Stimulated activated CD4-positive, alpha-beta T cell treated with anti-CD3 and anti-CD28 coated beads, TNF-alpha, amount 100 ng/mL, for 48 hours (primary cell): Measurements from ENCODE around the gene ATP2A3.
A peak's percentile ranks its signal among the peaks of the same experiment; 100 is the strongest.
"Not testable (repeated sequence)": the region's sequence is repeated elsewhere in the genome, so short reads cannot be mapped to it uniquely, and the experiment has no call there.

ENCODE experiments used
- DNase-seq, 3 donors: peaks; one replicate each; pipeline ENCODE4 v3.0.0-alpha.2; 2020; ENCODE audit warnings: low read depth in 3 of 3

ATP2A3 gene

DNA sequence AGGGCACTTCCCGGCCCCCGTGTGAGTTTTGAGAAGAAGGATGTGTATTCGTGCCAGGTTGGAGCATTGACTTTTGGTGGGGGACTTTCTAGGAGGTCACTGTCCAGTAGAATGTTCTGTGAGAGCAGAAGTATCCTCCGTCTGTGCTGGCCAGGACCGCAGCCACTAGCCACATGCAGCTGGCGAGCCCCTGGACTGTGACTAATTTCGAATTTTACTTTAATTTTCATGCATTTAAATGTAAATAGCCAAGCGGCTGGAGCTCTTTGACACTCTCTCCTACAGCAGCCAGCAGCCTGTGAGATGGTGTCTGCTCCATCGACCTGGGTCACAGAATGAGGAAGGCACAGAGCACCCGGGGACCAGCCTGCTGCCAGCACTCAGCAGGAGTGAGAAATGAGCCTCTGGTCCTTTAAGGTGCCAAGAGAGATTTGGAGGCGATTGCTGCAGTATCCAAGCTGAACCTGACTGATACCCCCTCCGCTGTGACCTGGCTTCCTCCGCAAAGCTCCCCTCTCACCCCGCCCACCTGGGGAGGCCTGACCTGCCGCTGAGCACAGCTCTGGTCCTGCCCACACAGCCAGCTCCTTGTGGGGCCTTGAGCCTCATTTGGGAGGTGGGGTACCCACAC lies 7.8 kb downstream of the ATP2A3 start:
- no peak for DNase-seq

DNA sequence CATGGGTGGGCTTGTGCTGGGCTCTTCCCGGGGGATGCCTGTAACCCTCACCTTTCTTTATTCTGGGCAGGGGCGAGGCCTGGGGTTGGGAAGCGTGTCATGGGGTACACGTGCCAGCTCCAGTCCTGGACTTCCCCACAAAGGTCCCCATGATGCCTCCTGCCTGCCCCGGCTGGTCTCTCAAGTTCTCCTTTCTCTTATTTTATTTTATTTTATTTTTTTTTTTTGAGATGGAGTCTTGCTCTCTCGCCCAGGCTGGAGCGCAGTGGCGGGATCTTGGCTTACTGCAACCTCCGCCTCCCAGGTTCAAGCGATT lies 8.6 kb downstream of the ATP2A3 start:
- DNase-seq, result no peak

DNA sequence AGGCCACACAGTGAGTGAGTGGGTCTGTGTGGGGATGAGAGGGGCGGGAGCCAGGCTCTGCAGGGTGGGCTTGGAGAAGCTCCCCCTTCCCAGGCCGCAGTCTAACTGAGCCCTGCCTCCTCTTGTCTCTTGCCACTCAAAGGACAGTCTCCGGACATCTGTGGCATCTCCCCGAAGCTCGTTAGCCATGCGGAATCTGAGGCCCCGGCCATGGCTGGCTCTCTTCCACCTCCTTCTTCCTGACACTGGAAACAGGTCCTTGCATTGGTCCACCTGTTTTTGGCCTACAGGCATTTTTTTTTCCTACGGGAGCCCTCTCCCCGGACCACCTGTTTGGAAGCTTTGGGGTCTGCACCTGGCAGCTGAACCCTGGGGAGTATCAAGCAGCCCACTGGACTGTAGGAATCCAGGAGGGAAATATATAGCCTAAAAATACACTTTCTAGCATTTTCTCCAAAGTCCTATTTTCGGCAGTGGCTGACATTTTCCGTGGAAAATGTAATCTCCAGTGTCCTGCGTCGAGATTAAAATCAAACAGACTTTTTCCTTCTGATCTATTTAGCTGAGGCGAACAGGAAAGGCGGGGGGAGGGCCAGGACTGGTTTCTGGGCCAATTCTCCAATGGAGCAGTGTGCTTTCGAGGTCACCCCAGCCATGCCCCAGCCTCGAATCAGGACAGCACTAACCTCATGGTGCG lies 9.1 kb downstream of the ATP2A3 start:
- DNase-seq, result no peak

DNA sequence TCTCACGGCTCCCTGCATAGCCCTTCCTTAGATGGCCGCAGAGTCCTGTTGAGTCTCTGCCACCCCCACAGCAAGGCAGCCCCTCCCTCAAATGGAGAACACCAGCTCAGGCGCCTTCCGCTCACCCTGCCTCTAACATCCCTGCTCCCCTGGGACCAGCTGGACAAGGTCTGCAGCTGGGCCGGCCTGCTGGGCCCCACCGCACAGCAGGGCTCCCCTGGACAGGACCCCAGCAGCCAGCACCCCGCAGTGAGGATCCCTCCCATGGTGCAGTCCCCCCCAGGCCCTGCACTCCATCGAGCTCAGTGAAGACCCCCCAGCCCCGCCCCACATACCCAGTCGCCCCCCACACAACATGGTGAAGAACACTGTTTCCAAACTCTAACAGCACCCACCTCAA lies 10.2 kb downstream of the ATP2A3 start:
- no peak for DNase-seq

DNA sequence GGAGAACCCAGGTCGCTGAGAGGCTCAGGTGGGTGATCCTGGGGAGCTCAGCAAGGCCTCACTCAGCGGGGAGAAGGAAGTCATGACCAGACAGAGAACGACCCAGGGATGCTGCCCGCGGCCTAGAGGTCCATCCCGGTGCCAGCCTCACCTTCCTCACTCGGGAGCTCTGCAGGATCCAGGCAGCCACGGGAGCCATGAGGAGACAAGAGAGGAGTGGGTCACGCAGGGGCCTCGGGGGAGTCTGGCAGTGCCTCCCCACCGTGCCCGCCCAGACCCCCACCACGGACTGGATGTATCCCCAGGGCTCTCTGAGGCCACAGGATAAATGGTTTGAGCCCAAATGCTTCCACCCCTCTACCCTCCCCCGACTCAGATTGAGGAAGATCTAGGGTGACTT lies 10.7 kb downstream of the ATP2A3 start:
- DNase-seq, result no peak

DNA sequence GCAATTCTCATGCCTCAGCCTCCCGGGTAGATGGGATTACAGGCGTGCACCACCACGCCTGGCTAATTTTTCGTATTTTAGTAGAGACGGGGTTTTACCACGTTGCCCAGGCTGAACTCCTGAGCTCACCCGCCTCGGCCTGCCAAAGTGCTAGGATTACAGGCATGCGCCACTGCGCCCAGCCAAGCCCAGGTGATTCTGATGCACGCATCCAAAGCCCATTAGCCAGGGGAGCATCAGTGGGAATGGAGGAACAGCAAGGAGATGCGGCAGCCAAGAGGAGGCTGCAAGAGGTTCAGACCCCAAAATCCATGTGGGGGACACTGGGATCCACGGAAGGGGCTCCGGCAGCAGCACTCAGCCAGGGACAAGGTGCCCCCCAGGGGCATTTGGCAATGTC lies 12.1 kb downstream of the ATP2A3 start:
- no peak for DNase-seq

DNA sequence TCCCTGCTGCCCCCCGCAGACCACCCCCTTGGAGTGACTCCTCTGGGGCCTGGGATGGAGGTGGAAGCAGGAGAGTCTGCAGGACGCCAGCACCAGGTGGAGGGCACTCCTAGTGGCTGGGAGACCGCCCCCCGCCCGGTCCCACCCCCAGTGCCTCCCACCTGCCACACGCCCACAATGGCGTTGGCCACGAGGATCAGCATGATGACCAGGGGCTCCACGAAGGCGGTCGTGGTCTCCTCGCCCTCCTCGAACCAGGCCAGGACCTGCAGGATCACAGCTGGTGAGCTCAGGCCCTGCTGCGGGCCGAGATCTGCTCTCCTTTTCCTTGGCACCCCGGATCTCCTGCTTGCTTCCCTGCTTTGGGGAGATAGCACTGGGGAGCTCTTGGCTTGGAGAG lies 12.8 kb downstream of the ATP2A3 start:
- DNase-seq, result no peak

DNA sequence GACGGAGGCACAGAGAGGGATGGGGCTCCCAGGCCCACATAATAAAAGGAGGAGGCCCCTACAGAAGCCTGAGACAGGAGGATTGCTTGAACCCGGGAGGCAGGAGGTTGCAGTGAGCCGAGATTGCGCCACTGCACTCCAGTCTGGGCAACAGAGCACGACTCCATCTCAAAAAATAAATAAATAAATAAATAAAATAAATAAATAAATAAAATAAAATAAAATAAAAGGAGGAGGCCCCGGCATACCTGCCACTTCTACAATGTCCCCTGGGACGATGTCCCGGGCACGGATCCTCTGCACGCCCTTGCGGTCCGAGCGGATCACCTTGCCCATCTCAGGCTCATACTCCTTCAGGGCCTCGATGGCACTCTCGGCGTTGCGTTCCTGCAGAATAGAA lies 13.2 kb downstream of the ATP2A3 start:
- DNase-seq, result no peak

DNA sequence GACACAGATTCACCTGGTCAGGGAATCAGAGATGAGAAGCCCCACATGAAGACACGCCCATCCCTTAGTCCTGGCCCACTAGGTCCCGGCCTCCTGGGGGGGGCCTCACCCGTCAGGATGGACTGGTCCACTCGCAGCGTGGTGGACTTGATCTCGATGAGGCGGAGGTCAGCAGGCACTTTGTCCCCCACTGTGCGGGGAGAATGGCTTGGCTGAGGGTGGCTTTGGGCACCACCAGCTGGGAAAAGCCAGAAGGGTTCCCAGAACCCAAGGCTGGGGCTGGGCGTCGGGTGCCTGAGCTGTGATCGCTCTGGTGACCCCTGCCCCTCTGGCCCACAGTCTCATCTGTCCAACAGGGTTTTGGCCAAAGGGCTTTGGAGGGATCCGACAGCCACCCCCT lies 13.7 kb downstream of the ATP2A3 start:
- DNase-seq, result no peak

DNA sequence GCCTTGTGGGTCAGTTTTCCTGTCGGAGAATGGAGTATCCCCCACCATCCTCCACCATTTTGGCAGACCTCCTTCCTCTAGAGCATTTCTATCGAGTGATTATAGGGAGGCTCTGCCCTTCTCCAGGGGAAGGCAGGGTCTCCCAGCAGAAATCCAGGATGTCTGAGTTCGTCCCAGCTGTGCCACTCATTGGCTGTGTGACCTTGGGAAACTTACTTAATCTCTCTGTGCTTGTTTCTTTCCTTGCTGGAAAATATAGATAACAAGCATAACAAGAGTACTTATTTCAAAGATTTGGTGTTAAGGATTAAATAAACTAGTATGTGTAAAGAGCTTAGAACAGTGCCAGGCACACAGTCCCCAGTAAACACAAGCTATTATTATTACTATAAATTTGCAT lies 14.8 kb downstream of the ATP2A3 start:
- no peak for DNase-seq

DNA sequence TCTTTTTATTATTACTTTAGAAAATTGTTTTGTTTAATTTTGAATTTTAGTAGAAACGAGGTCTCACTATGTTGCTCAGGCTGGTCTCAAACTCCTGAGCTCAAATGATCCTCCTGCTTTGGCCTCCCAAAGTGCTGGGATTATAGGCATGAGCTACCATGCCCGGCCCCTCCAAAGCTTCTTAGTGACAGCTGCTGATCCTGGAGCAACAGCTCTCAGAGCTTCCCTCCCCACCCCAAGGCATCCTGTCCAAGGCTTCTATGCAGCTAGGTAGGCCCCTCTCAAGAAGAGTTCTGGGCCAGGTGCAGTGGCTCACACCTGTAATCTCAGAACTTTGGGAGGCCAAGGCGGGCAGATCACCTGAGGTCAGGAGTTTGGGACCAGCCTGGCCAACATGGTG lies 15.7 kb downstream of the ATP2A3 start:
- DNase-seq, result not testable (repeated sequence)

DNA sequence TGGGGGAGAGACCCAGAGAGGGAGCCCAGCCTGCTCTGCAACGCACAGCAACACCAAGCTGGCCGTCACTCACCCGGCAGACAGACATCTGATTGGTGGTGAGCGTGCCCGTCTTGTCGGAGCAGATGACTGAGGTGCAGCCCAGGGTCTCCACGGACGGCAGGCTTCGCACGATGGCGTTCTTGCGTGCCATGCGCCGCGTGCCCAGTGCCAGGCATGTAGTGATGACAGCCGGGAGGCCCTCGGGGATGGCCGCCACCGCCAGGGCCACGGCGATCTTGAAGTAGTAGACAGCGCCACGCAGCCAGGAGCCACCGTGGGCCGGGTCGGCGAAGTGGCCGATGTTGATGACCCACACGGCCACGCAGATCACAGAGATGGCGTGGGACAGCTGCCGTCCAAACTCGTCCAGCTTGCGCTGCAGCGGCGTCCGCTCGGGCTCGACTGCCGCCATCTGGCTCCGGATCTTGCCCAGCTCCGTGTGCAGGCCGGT lies 16.9 kb downstream of the ATP2A3 start:
- no peak for DNase-seq

DNA sequence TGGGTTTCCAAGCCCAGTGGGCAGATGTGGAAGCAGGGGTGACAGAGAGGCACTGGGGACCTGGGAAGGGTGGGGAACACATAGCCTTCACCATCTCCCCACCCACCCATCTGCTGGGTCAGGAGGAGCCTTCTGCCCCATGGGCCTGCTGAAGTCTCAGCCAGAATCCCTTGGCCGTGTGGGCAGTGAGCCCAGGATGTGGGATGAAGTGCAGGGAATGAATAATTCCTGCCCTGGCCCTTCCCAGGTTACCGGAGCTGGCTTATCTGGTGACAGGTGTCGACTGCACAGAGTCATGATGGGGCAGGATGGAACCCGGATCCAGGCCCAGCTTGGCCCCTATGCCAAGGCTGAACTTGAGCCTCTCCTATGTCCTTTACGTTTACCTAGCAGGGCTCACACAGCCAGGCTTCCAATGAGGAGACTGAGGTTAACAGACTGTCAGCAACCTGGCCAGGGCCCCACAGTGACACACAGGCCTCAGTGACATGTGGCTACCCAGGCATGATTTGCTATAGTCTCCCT lies 17.5 kb downstream of the ATP2A3 start:
- no peak for DNase-seq

DNA sequence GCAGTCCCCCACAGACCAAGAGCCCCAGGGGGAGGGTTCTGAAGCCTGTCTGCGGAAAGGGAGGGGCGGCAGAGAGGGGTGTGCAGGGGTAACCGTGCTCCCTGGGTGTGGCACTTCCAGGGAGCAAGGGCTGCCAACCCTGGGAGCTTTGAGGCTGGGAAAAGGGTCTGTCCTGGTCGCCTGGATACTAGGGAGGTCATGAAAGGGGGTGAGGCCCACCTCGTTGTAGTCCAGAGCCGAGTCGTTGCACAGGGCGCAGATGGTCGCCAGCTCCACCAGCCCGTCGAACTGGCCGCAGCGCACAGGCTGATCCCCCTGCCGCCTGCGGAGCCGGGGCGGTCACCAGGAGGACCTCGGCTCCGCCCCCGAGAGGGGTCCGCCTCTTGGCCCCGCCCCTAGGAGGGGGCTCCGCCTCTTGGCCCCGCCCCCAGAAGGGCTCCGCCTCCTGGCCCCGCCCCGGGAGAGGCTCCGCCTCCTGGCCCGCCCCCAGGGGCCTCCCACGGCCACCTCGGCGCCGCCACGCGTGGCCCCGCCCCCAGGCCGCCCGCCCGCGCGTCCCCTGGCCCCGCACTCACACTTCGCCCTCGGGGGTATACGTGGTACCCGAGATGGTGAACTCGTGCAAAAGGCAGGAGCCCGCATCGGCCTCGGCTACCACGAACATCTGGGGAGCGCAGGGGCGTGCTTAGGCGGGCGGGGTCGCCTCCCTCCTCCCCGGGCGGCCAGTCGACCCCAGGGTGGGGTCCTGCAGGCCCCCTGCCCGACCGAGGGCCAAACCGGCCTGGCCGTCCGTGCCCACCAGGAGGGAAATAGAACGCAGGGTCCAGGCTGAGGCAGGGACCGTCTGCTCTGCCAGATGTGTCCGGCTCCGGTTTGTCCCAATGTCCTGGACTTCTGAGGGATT lies 19.5 kb downstream of the ATP2A3 start:
- DNase-seq, result peak in 1 of 3 donors; percentile 14

DNA sequence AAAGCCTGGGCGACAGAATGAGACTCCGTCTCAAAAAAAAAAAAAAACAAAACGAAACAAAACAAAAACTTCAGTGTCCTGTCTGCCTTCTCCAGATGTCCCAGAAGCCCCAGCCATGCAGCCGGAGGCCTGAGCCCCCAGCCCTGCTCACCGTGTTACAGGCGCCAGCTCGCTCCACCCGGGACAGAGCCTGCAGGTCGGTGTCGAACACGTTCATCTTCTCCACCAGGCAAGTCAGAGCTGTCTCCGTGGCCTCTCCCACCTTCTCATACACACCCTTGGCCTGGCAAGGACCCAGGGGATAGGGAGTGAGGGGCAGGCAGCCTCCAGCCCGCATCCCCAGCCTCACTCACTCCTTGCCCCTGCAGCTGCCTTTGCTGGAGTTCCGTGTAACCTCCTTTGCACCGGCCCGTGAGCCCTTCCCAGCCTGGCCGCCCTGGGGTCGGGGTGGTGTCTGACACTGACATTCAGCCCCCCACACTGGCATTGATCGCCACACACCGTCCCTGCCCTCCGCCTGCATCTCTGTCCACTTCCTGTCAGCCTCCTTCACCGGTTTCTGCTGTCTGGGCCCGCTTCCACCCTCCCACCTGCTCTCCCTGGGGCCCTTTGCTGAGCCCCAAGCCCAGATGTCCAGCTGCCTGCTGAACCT lies 20.9 kb downstream of the ATP2A3 start:
- no peak for DNase-seq

DNA sequence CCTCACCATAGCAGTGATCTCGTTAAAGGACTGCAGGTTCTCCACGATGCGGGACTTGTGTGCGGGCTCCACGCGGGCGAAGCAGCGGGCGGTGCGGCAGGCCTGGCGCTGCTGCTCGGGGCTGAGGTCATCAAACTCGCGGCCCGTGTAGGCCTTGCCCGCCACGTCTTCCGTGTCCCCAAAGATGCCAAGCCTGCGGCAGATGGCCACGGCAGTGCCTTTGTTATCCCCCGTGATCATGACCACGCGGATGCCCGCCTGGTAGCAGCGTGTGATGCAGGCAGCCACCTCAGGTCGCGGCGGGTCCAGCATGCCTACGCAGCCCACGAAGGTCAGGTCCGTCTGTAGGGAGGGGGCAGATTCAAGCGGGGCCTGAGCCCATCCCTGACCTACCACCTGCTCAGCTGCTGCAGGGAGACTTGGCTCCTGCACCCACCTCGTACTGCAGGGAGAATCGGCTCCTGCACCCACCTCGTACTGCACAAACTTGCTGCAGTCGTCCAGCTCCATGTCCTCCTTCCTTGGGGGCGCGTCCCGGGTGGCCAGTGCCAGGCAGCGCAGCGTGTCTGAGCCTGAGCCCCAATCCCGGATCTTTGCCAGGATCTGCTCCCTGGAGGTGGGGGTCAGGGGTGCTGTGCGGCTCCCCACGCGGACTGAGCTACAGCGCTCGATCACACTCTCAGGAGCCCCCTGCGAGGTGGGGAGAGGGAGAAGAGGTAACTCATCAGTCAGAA lies 23.1 kb downstream of the ATP2A3 start:
- DNase-seq, result no peak

DNA sequence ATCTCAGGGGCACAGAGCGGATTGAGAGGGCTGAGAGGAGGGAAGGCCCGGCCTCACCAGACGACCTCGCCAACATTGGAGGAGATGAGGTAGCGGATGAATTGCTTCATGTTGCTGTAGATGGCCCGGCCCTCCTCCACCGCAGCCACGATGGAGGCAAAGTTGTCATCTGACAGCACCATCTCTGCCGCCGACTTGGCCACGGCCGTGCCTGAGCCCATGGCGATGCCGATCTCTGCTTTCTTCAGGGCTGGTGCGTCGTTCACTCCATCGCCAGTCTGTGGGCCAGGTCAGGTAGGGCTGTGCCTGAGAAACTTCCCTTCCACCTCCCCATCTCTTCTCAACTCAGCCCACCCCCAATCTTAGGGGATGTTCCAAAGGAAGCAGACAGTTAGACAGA lies 26.9 kb downstream of the ATP2A3 start:
- DNase-seq, result no peak

DNA sequence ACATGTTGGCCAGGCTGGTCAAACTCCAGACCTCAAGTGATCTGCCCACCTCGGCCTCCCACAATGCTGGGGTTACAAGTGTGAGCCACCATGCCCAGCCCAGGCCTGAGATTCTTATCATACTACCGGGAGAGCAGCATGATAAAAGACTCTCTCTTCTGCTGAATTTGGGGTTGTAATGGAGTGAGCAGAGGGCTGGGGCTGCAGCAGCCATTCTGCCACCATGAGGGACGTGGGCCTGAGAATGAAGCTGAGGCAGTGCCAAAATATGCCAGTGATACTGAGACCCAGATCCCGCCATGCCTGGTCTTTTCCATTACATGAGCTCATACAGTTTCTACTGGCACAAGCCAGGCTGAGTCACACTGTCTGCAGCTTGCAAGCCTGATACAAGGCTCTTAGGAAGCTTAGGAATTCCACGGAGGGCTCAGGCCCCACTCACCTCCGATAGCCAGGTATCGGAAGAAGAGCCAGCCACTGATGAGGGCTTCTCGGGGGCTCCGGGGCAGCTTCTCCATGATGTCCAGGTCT lies 28.3 kb downstream of the ATP2A3 start:
- no peak for DNase-seq

DNA sequence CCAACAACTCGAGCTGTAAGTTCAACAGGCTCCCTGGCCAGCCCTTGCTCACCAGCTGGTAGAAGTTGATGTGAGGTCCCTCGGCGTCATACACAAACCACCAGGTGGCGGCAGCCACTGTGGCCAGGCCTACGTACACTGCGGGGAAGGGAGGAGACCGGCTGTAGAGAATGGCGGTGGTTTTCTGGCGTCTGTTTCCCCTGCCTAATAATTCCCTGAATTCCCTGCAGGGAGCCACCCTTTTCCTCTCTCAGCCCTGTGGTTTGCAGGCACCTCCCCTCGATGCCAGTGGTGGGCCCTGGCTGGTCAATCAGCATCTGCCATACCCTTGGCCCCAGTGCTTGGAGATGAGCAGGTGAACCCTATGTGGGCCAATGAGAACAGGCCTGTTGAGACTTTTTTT lies 29.1 kb downstream of the ATP2A3 start:
- no peak for DNase-seq

DNA sequence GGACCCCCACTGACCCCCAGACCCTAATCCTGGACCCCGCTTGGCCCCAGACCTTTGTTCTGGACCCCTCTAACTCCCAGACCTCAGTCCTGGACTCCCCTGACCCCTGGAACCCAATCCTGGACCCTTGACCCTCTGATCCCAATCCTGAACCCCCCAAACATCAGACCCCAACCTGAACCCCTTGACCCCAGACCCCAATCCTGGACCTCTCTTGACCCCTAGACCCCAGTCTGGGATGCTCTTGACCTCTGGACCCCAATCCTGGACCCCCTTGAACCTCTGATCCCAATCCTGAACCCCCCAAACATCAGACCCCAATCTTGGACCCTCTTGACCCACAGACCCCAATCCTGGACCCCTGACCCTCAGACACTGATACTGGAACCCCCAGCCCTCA lies 34.5 kb downstream of the ATP2A3 start:
- no peak for DNase-seq

DNA sequence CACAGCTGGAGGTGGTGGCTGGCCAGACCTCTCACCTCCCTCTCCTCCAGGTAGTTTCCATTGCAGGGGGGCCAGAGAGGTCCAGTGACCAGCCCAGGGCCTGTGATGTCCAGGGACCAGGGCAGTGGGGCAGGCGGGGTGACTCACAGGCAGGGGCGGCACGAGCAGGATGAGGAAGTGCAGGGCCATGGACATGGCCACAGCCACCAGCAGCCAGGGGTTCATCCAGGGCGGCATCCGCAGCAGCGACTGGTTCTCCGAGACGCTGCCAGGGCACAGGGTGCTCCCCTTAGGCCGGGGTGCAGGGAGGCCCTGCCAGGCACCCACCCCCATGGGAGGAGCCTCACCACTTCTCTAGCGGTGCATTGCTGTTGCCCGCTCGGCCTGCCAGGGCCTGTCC lies 35.1 kb downstream of the ATP2A3 start:
- DNase-seq, result no peak
